ENCODE measurements around the gene CCSER2.

GRCh38 chr10:84521013-84521412 is 192.6 kb downstream of the CCSER2 start:
- TF ChIP-seq CTCF (IDR thresholded peaks at IDR 0.05) (no peak), POLR2A (IDR thresholded peaks at IDR 0.05) (no peak)

All from adrenal gland (tissue), 5 donors.